CD4-positive, alpha-beta T cell treated with Interleukin-1 beta for 1 hour (primary cell): ENCODE measurements around the gene ACAP3.

Source experiments
- DNase-seq, 2 donors: peaks; one replicate each; pipeline ENCODE4 v3.0.0-alpha.2; 2020 to 2022

The ACAP3 gene

GRCh38 chr1:1242461-1243265, 65.1 kb downstream of the ACAP3 start:
- DNase-seq: no peak
